Activated naive CD4-positive, alpha-beta T cell treated with anti-CD3 and anti-CD28 coated beads, Interleukin-2, amount 10 ng/mL, durations not matched to agents 7 days and 5 days (primary cell): Measurements from ENCODE around the gene MAP2K3.
"Not testable (repeated sequence)": the region's sequence is repeated elsewhere in the genome, so short reads cannot be mapped to it uniquely, and the experiment has no call there.

Experiments
- CTCF ChIA-PET: fragments of 350-600 bp; sonication (Branson Sonifier 250); formaldehyde crosslinking; loops from one replicate; lab custom pipeline; 2021; ENCODE audit warnings: antibody characterized with exemption; lab: Charles Lee
- DNase-seq: peaks from one replicate; pipeline ENCODE4 v3.0.0-alpha.2; 2020
- H3K27ac Mint-ChIP-seq: one replicate; pipeline ENCODE4 v1.8.0; 2021; ENCODE audit warnings: mild to moderate bottlenecking, moderate library complexity, mixed read lengths
- H3K27me3 Mint-ChIP-seq: one replicate; pipeline ENCODE4 v1.8.0; 2021; ENCODE audit warnings: mild to moderate bottlenecking, mixed read lengths
- H3K36me3 Mint-ChIP-seq: one replicate; pipeline ENCODE4 v1.8.0; 2021; ENCODE audit warnings: mixed read lengths
- H3K4me1 Mint-ChIP-seq: one replicate; pipeline ENCODE4 v1.8.0; 2021; ENCODE audit warnings: mixed read lengths
- H3K4me3 Mint-ChIP-seq: one replicate; pipeline ENCODE4 v1.8.0; 2021; ENCODE audit warnings: mild to moderate bottlenecking, moderate library complexity, mixed read lengths
- H3K9me3 Mint-ChIP-seq: one replicate; pipeline ENCODE4 v1.8.0; 2021; ENCODE audit warnings: mixed read lengths

MAP2K3 gene

DNA sequence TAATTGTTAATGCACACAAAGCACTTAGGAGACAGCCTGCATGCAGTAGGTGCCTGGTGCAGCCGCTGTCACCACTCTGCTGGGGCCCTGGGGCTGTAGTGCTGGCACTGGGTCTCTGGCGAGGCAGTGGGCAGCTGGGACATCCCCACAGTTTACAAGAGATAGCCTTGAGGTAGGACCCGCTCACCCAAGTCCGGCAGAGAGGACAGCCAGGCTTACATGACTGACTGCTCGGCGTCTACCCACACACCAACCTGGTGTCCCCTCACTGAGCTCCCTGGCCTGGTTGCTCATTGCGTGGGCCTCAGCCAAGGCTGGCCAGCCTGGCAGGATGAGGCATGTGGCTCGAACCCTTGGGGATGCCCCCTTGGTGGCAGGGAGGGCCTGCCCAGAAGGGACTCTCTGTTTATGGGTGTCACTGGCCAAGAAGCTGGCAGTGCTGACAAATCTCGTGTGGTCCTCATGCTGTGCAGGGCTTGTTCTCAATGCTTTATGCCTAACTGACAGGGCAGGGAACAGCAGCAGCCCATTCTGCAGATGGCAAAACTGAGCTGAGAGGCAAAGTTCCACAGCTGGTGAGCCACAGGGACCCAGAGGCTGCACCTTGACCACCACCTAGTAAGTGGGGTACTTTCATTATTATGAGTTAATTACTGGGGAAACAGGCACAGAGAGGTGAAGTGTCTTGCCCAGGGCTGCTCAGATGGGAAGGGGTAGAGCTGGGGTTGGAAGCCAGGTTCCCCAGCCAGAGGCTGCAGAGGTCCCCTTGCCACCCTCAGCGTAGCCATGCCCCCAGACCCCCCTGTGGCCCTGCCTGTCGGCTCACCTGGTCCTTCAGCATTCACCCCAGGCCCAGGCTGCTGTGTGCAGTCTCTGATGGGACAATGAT lies 58.8 kb downstream of the MAP2K3 start:
- CTCF ChIA-PET, H3K9me3 Mint-ChIP-seq, H3K4me1 Mint-ChIP-seq, DNase-seq, H3K27me3 Mint-ChIP-seq, H3K27ac Mint-ChIP-seq, H3K36me3 Mint-ChIP-seq, H3K4me3 Mint-ChIP-seq: not testable (repeated sequence)

- DNase-seq, H3K9me3 Mint-ChIP-seq, H3K27ac Mint-ChIP-seq, H3K27me3 Mint-ChIP-seq, H3K4me1 Mint-ChIP-seq, CTCF ChIA-PET, H3K36me3 Mint-ChIP-seq, H3K4me3 Mint-ChIP-seq: not testable (repeated sequence)
Measured at GRCh38 chr17:21344801-21345200, 60.3 kb downstream of the MAP2K3 start.

DNA sequence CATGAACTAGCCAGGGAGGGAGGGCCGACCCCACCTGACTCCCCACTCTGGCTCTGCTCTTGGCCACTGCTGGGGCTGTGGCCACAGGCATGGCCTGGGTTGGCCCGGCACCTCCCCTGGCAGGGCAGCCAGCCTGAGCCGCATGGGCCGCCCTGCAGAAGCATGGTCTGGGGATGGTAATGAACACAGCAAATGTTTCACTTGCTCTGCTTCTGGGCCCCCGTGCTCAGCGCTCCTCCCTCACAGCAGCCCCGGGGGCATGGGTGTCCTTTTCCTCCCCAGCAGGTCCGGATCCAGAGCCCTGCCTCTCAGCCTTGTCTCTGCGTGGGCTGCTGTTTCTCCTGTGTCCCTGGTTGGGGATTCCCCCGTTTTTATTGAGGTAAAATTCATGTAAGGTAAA lies 60.7 kb downstream of the MAP2K3 start:
- CTCF ChIA-PET: no interaction called here
- Mint-ChIP-seq H3K4me3 (no peak overlapping the region), H3K36me3 (no peaks in the 10 kb centered on the region), H3K9me3 (no peaks in the 10 kb centered on the region), H3K4me1 (peaks cover 2% of the 10 kb centered on the region), H3K27ac (no peak overlapping the region), H3K27me3 (no peaks in the 10 kb centered on the region)
- DNase-seq: no peak

- H3K27ac Mint-ChIP-seq, H3K9me3 Mint-ChIP-seq, DNase-seq, H3K4me3 Mint-ChIP-seq, CTCF ChIA-PET, H3K4me1 Mint-ChIP-seq, H3K36me3 Mint-ChIP-seq, H3K27me3 Mint-ChIP-seq: not testable (repeated sequence)
Measured at GRCh38 chr17:21346107-21346506, 61.6 kb downstream of the MAP2K3 start.

DNA sequence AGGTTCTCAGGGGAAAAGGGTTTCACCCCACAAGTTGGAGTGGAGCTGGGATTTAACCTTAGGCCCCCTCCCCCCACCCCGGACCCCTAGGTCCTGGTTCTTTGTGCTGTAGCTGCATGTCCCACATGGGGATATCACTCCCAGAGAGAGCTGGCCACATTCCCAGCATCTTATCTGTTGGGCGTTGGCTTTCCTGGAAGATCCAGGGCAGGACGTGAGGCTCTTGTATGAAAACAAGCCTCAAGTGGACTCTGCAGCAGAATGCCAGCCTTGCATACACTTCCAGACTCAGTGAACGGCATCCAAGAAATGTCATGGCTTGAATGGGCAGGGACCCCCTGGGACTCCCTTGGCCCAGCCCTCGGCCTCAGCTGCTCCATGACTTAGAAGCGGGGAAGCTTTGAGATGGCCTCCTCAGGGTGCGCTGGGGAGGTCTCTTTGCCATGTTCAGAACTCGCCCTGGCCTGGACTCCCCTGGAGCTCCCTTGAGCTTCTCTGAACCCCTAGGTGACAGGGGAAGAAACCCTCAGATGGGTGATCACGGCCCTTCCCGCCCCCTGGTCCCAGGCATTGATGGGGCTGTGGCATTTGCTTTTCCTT lies 62.2 kb downstream of the MAP2K3 start:
- CTCF ChIA-PET, H3K9me3 Mint-ChIP-seq, H3K27ac Mint-ChIP-seq, DNase-seq, H3K4me3 Mint-ChIP-seq, H3K36me3 Mint-ChIP-seq, H3K4me1 Mint-ChIP-seq, H3K27me3 Mint-ChIP-seq: not testable (repeated sequence)

GRCh38 chr17:21347660-21348059 lies 63.1 kb downstream of the MAP2K3 start:
- H3K27me3 Mint-ChIP-seq, H3K27ac Mint-ChIP-seq, H3K4me1 Mint-ChIP-seq, H3K9me3 Mint-ChIP-seq, DNase-seq, CTCF ChIA-PET, H3K4me3 Mint-ChIP-seq, H3K36me3 Mint-ChIP-seq: not testable (repeated sequence)

GRCh38 chr17:21348081-21348925 lies 63.8 kb downstream of the MAP2K3 start:
- H3K36me3 Mint-ChIP-seq, H3K9me3 Mint-ChIP-seq, H3K27me3 Mint-ChIP-seq, H3K4me3 Mint-ChIP-seq, H3K27ac Mint-ChIP-seq, DNase-seq, CTCF ChIA-PET, H3K4me1 Mint-ChIP-seq: not testable (repeated sequence)

DNA sequence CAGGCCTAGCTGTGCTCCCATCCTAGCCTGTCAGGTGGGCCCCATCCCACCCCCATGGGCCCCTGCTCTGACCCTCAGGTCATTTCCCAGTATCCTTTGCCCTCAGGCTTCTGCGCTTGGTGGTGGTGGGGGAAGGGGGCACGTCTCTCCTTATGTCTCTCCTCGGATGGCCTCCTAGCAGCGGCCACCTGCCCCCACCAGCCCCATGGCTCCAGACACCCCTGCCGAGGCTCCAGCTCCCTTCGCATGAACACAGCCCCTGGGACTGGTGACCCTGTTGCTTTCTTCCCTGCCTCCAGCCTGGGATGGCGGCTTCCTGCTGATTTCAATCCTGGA lies 64.4 kb downstream of the MAP2K3 start:
- H3K27me3 Mint-ChIP-seq, CTCF ChIA-PET, H3K4me3 Mint-ChIP-seq: not testable (repeated sequence)

DNA sequence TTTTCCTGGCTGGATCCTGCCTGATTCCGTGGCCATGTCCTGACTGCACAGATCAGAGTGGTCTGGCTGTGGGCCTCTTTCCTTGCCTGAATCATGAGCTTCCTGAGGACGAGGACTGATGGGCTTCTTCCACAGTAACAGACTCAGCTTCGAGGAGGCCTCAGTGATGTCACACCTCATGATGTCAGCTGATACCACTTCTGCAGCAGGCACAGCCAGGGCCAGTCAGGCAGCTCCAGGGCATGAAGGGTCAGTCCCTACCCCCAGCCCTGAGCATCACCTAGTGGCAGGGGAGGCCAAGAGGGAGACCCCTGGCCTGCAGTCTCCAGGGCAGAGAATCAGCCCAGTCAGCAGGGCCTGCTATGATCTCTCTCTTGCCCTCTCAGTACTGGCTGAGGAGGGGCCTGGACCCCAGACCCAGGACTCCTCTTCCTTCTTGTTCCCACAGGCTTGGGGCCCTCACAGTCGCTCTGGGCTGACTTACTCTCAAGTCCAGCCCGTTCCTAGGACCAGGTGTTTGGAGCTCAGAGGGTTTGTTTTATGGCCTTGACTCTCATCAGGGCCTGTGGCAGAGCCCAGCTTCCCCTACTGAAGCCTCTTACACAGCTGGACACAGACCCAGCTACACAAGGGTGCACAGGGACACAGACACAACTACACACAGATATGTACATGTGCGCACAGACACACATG lies 65.0 kb downstream of the MAP2K3 start:
- H3K9me3 Mint-ChIP-seq, H3K4me1 Mint-ChIP-seq, H3K27me3 Mint-ChIP-seq, CTCF ChIA-PET, DNase-seq, H3K27ac Mint-ChIP-seq, H3K4me3 Mint-ChIP-seq, H3K36me3 Mint-ChIP-seq: not testable (repeated sequence)

More for the DNA sequence above, 64.4 kb downstream of the MAP2K3 start:
- H3K4me1 Mint-ChIP-seq, DNase-seq, H3K9me3 Mint-ChIP-seq, H3K36me3 Mint-ChIP-seq, H3K27ac Mint-ChIP-seq: not testable (repeated sequence)

DNA sequence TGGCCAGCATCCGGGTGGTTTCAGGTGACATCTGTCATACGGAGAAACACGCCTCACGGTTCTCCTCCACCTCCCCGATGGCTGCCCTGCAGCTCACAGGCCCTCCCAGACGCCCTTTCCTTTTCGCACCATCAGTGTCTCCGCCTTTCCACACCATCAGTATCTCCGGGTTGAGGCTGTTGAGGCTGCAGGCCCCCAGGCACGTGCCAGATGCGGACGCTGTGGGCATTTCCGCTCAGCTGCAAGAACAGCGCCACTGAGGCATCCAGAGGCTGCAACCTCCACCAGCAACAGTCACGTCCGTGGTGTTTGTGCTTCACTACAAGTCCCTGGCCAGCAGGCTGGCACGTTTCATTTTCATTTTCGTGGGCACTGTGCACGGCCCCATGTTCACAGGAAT lies 66.0 kb downstream of the MAP2K3 start:
- H3K4me3 Mint-ChIP-seq, H3K27me3 Mint-ChIP-seq, H3K36me3 Mint-ChIP-seq, H3K27ac Mint-ChIP-seq, H3K4me1 Mint-ChIP-seq, DNase-seq, H3K9me3 Mint-ChIP-seq, CTCF ChIA-PET: not testable (repeated sequence)

- Mint-ChIP-seq H3K27ac (no peak overlapping the region), H3K36me3 (no peaks in the 10 kb centered on the region), H3K9me3 (no peaks in the 10 kb centered on the region), H3K4me3 (no peak overlapping the region), H3K27me3 (no peaks in the 10 kb centered on the region), H3K4me1 (peaks cover 2% of the 10 kb centered on the region)
- no peak for DNase-seq
- CTCF ChIA-PET: no interaction called here
Measured at GRCh38 chr17:21351366-21352065, 67.0 kb downstream of the MAP2K3 start.

- H3K36me3 Mint-ChIP-seq: no peaks in the 10 kb centered on the region
Measured at GRCh38 chr17:21352221-21352980, 67.9 kb downstream of the MAP2K3 start.

GRCh38 chr17:21352981-21353265 lies 68.4 kb downstream of the MAP2K3 start:
- no peak for DNase-seq
- H3K9me3 Mint-ChIP-seq: no peaks in the 10 kb centered on the region
- no peak overlapping the region for H3K27ac Mint-ChIP-seq
- H3K4me1 Mint-ChIP-seq: peaks cover 2% of the 10 kb centered on the region
- CTCF ChIA-PET: no interaction called here
- no peak overlapping the region for H3K4me3 Mint-ChIP-seq
- no peaks in the 10 kb centered on the region for H3K27me3 Mint-ChIP-seq
- H3K36me3 Mint-ChIP-seq: no peaks in the 10 kb centered on the region

More at GRCh38 chr17:21352221-21352980, 67.9 kb downstream of the MAP2K3 start:
- no peaks in the 10 kb centered on the region for H3K9me3 Mint-ChIP-seq
- no peak overlapping the region for H3K4me3 Mint-ChIP-seq
- CTCF ChIA-PET: no interaction called here
- no peak overlapping the region for H3K27ac Mint-ChIP-seq
- no peaks in the 10 kb centered on the region for H3K27me3 Mint-ChIP-seq
- DNase-seq: no peak
- peaks cover 2% of the 10 kb centered on the region for H3K4me1 Mint-ChIP-seq
